ENCODE measurements around the gene INTS3.

DNA sequence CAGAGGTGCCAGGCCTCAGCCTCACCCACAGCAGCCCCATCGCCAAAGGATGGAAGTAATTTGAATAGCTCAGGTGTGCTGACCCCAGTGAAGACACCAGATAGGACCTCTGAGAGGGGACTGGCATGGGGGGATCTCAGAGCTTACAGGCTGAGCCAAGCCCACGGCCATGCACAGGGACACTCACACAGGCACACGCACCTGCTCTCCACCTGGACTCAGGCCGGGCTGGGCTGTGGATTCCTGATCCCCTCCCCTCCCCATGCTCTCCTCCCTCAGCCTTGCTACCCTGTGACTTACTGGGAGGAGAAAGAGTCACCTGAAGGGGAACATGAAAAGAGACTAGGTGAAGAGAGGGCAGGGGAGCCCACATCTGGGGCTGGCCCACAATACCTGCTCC lies 34.4 kb upstream of the INTS3 start:
- TF ChIP-seq, protein P1, sequence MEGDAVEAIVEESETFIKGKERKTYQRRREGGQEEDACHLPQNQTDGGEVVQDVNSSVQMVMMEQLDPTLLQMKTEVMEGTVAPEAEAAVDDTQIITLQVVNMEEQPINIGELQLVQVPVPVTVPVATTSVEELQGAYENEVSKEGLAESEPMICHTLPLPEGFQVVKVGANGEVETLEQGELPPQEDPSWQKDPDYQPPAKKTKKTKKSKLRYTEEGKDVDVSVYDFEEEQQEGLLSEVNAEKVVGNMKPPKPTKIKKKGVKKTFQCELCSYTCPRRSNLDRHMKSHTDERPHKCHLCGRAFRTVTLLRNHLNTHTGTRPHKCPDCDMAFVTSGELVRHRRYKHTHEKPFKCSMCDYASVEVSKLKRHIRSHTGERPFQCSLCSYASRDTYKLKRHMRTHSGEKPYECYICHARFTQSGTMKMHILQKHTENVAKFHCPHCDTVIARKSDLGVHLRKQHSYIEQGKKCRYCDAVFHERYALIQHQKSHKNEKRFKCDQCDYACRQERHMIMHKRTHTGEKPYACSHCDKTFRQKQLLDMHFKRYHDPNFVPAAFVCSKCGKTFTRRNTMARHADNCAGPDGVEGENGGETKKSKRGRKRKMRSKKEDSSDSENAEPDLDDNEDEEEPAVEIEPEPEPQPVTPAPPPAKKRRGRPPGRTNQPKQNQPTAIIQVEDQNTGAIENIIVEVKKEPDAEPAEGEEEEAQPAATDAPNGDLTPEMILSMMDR (IDR thresholded peaks at IDR 0.05; ENCODE audit: insufficient read depth, low read depth, low read length) = no peak
- TF ChIP-seq EZH2 (IDR thresholded peaks at IDR 0.05; ENCODE audit: insufficient read depth, low read length) = no peak
